ENCODE data around the gene TMTC2.
"Not testable (repeated sequence)": the region's sequence is repeated elsewhere in the genome, so short reads cannot be mapped to it uniquely, and the experiment has no call there.

Gene TMTC2

DNA sequence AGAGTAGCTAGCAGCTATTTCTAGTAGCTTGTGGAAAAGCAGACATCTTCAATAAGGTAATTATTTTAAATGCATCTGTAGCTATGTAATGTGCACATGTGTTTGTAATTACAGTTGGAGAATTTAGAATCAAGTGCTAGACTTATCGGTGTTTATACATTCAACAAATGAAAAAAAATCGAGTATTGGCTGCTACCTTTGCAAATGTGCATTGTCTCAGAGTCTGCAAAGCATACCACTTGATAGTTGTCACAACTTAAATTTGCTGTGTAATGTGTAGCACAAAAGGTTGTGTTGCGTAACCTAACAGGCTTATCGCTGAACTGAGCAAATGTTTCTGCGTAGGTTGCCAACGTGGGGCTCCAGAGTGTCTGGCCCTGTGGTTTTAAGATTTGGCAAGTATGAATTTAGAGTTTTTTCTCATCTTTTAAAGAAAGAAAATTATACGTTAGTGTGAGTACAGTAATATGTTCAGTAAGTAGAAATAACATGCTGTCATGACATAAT lies 44.3 kb downstream of the TMTC2 start:
- DNase-seq = no peak

DNA sequence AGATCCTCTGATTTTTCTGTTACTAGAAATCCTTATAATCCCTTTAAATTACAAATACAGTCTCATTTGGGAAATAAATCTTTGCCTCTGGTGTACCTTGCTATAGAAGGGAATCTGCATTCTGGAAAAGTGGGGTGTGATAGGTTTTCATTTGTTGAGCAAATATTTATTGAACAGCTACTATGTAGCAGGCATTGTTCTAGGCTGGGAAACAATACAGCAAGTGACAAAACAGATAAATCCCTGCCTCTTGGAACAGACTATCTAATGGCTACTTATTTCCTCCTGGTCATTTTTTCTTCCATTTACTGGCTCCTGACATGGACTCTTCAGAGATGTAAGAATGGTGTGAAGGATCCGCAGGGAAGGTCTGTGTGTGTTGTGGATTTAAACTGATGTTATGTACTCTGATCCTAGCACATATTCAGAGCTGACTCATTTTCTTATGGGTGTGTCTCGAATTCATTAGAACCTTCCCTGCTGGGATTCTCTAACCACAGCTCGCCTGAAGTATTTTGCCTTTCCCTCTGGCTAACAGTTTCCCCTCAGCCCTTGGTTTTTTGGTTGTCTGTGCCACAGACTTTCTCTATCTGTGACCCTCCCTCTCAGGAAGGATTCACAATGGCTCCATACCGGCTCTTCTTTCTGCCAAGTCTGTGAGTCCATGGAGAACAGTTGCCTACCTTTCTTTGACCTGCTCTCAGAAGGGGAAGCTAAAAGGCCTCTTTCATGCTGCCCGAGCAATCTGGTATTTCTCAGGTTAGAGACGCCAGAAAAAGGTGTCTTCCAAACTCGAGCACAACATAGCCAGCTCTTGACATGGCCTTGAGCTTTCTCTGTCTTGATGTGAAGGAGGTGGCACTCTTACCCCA lies 53.7 kb downstream of the TMTC2 start:
- no peak for DNase-seq

DNA sequence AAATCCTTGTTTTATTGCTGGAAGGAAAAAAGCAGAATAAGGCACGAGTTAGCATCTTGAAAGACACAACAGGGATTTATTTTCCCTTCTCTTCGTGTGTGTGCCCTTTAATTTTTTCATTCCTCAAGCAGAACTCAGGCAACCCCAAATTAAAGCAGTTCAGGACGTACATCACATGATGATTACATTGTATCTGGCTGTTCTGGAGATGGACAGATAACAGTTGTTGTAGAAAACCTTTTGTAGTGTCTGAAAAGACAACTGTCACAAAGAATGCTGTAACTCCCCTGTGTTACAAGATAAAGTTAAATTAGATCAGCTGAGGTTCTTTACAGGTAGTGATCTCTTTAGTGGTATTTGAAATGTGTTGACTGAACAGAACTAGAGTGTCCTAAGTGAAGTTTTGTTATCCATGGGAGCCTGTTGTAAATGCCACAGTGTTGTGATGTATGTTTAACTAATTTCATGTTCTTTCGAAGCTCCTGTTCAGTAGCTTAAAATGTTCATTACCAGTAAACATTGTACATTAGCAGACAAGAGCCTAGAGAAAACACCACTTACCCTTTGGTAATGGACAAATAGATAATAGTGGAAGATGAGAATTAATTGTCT lies 58.5 kb downstream of the TMTC2 start:
- DNase-seq = no peak

DNA sequence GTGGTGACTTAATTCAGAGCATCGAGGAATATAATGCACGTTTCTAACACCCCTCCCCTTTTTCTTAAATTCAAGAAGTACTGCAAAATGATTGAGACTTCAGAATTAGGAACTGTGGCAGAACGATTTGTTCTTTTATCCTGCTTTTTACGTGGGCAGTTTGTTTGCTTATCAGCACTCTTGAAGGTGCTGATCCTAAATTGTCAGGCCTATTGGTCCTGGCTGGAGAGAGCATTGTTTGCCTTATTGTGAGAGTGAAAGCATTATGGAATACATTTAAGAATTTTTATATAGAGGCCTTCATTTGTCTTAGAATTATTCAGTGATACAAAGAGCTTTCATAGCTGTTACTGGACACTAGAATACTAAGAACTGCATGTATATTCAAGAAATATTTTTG lies 59.1 kb downstream of the TMTC2 start:
- DNase-seq = no peak

DNA sequence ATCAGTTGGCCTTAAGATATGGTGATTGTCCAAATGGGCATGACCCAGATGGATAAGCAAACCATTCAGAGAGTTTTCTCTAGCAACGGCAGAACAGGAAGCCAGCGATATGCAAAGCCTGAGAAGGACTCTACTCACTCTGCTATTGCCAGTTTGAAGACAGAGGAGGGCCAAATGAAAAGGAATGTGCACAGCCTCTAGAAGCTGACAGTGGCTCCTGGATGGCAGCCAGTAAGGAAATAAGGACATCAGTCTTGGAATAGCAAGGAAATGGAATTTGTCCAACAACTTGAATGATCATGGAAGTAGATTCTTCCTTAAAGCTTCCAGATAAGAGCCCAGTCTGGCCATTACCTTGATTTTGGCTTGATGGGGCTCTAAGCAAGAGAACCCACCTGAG lies 60.0 kb downstream of the TMTC2 start:
- DNase-seq = no peak

DNA sequence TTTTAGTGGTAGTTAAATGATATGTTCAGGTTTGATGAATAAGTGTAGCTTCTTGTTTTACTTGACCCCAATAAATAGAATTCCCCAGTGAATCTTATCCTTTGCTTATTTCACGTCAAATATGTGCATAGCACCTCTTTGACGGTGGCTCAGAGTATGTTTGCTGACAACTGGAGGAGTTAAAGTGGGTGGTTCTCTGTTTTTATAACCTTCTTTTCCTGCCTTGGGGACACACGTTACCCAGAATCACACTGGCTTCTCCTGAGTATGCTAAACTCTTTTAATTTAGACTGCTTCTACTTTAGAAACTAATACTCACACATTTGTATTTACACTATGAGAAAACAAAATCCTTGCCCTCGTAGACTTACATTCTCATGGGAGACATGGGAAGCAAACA lies 62.3 kb downstream of the TMTC2 start:
- no peak for DNase-seq

DNA sequence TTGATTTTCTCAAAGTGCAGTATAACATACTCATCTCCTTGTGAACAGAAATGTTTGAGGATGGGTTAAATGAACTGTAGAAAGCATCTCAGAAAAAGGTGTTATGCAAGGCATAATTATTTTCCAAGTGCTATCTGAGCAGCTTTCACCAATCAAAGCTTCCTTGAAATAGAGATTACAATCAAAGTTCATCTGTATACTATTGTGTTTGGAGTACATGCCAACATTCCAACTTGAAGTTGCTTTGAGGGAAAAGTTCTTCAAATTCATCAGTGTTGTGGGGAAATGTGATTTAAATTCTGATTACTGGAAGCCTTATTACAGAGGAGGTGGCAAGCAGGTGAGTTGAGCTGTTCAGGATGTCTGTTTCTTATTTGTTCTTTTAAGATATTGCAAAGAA lies 68.2 kb downstream of the TMTC2 start:
- DNase-seq = no peak

DNA sequence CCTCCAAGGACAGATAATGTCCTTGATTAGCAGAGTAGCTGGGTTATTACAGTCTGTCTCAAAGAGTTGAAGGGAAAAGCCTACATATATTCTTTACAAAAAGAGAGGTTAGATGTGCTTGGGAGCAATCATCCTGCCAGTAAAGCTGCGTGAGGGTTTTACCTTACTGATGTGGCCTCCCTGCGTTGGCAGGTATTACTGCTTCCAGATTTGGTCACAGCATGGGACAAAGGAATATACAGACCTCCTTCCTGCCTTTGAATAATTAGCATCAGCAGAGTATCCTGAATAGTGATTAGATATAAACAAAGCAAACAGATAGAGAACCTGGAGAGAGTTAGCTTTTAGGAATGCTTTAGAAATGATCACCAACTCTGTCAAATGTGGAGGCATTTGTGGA lies 69.6 kb downstream of the TMTC2 start:
- no peak for DNase-seq

DNA sequence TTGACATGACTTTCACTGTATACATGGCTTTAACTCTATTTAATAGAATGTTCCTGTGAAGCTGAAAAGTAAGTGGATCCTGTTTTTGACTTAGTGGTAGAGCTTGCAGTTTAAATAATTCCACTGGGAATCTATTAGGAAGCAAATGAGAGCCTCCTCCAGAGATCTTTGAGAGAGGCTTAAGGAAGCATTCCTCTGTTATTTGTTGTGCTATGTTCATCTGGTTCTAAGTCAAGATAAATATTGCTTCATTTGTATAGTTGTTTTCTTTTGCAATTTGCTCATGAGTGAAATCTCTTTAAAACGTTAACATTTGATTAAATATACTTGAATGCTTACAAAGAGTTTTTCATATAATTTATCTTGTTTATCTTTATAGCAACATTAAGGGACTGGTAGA lies 70.4 kb downstream of the TMTC2 start:
- DNase-seq = no peak

DNA sequence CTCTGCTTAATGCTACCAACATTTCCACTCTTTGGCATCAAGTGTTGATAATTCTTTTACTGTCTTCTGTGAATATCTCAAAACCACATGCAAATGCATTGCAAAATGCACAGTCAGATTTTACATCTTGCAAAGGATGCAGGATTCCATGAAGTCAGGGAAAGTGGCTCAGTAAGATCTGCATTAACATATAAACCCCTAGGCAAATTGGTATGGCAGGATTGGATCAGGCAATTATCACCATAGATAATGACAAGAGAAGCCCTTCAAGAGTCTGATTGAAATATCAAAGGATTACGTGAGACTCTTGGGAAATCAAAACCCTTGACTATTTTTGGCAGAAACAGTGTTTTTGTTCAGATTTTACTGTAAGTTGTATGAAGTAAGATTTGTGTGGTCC lies 71.0 kb downstream of the TMTC2 start:
- no peak for DNase-seq

DNA sequence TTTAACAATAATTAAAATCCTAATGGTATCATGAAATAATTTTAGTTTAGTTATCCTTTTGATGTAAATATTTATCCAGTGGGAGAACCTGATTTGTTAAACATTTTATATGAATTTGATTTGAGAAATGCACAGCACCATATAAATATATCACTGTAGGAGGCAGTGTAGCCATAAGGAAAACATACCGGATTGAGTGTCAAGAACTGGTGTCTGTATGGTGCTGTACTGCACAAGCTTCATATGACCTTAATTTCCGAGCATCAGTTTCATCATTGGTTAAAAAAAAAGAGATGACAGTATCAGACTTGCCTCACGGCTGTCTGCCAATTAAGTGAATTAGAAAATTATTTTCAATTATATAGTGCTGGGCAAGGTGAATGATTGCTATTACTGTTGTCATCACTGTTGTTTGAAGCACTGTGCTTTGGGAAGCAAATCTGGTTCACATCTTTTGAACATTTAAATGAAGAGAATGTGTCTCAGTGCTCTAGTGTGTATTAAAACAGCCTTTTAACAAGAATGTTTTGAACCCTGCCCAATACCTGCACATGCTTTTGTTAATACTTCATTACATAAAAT lies 72.1 kb downstream of the TMTC2 start:
- DNase-seq = no peak

DNA sequence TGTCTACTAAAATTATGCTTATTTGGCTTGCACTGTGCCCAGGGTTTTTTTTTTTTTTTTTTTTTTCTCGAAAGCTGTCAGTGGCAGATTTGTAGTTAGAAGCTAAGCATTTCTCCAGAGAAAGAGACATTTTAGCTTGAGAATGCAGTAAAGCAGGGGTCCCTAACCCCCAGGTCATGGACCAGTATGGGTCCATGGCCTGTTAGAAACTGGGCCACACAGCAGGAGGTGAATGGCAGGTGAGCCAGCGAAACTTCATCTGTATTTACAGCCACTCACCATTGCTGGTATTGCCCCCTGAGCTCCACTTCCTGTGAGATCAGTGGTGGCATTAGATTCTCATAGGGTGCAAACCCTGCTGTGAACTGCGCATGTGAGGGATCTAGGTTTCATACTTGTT lies 73.7 kb downstream of the TMTC2 start:
- DNase-seq = no peak

DNA sequence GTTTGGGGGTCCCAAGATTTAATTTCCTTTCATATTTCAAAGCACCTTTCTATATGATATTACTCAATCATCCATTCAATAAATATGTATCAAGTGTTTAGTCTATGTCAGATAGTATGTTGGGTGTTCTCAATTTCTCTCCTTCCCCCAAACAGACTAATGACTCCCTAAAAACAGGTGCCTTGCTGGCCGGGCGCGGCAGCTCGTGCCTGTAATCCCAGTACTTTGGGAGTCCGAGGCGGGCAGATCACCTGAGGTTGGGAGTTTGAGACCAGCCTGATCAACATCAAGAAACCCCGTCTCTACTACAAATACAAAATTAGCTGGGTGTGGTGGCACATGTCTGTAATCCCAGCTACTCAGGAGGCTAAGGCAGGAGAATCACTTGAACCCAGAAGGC lies 78.5 kb downstream of the TMTC2 start:
- DNase-seq = not testable (repeated sequence)

DNA sequence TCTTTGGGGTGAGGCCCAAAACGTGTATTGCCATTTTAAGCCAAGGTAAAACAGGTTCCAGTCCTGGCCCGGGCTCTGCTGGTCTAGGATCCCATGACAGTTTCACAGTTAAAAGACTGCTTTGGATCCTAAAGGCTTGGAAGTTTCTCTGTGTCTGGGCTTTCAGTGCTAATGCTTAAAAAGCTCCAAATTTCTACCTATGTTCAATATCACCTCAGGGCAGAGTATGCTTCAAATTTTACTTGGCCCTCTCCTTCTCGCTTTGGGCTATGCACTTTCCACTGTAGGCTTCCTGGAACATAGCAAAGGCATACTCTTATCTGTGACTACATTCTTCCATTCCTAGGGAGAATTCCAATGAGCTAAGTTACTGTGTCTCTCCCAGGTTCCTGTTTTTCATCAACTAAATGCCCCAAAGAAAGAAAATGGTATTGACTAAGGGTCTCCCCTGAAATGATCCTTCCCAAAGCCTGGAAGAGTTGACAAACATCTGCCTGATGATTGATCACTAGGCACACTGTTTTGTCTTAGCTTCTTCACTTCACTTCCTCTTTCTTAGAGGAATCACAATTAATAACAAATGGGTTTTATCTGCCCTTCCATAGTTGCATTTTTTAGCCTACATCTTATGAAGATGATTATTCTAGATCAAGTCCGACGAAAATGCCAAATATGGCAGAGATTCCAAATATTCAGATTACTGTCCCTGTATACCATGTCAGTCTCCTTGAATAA lies 79.4 kb downstream of the TMTC2 start:
- no peak for DNase-seq

DNA sequence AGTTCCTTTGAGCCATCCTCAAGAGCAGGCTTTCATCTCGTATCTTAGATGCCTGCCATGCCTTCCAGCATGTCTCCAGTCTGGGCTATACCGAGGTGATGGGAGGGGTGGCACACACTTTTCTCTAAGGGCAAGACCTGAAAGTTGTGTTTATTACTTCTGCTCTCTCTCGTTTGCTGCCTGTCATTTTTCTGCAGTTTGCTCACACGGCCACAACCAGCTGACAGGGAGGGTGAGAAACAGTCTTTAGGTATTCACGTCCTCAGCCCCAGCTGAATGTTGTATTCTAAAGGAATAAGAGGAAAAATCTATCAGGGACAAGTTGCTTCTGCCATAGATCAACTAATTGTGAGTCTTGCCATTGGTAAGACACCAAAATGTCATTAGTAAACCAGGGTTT lies 88.0 kb downstream of the TMTC2 start:
- DNase-seq = no peak

DNA sequence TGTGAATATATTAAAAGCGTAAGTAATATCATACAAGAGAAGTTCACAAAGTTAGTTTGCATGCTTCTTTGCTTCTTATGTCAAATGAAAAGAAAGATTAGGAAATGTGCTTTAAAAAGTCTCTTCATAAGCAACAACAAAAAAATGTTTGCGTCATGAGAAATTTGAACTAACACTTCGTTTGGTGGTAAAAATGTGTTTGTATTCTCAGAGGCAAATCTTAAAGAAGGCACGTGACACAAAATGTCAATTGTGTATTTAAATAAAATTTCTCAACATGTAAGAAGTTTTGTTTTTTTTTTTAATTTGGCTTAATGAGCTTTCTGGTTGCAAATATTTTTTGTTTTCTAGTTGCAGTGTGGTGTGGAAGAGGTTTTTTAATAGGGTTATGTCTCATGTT lies 93.8 kb downstream of the TMTC2 start:
- DNase-seq = no peak

DNA sequence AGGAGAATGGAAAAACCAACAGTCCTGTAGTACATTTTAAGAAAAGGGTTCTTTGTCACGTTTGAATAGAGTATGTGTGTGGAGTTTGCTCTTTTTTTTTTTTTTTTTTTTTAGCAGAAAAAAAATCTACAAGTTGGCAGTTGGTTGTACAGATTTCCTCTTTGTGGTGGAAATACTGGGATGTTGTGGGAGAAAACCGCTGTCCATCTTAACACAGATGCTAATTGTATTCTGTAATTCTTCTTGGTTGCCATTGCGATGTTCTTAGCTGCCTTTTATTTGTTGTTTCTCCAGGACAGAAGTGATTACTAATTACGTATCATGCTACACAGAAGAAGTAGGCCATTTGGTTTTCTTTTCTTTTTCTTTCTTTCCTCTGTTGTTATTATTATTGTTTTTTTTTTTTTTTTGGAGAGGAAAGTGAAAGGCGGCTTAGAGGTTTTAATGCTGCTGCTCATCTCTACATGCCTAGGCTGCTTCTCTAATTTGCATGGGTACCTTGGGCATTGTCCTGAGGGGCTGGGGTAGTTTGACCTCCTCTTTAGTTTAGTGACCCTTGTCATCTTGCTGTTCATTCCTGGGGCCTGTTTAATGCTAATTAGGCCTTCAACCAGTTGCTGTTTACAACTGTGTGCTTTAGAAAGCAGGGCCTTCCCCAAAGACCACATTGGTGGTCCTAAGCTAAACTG lies 94.7 kb downstream of the TMTC2 start:
- no peak for DNase-seq

DNA sequence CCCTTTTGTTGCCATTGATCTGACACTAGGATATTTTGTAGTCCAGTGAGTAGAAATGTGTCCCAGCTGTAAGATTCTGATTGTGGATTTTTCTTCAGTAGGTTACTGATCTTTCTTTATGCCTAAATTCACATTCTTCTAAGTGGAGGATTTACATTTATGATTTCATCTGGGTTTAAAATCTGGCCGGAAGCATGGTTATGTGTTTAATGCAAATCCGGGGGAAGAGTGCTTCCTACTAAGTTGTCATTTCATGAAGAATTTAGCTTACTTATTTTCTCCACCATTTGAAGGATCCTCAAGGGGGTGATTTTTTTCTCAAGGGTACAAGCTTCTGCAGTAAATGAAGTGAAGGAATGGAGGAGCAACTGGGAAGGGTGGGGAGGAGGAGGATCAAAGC lies 96.7 kb downstream of the TMTC2 start:
- DNase-seq = no peak

DNA sequence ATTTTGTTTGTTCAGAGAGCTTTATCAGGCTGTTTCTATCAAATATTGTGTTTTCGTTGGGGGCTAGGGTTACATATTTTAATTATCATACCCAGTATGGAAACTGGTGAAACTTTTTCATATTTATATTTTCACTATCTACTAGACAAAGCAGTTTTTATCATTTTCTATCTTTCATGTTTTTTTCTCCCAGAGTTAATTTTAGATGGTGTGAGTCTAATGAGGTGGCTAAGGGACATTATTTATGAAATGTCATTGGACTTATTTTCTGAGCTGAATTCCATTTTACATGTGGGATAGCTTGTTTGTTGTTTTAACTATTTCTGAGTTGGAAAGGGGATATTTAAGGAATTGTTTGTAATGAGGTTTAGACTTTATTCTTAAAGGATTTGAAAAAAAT lies 100.3 kb downstream of the TMTC2 start:
- DNase-seq = no peak

DNA sequence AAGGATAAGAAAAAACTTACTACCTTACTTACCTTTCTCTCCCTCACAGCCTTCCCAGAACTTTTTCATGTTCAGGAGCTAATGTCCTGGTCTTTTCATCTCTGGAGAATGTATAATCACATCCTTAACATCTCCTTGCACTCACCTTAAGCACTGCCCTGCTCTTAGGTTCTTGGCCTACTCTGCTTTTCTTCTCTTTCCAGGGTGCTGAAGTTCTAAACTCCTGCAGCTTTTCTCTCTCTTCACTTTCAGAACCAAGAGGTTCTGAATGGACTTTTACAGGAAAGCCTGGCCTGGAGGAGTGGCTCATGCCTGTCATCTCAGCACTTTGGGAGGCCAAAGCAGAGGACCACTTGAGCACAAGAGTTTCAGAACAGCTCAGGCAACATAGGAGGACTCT lies 101.9 kb downstream of the TMTC2 start:
- no peak for DNase-seq

DNA sequence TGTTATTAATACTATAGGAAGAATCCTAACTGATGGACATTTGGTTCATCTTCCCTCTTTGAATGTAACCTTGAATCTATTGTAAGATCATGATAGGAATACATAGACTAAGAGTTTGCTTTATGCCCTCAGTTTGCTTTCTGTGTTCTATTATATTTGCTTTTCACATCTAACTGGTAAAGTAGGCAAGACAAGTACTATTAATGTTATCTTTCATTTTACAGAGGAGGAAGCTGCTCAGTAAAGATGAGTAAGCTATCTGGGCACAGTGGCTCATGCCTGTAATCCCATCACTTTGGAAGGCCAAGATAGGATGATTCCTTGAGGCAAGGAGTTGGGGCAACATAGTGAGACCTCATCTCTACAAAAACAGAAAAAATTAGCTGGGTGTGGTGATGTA lies 103.0 kb downstream of the TMTC2 start:
- no peak for DNase-seq

DNA sequence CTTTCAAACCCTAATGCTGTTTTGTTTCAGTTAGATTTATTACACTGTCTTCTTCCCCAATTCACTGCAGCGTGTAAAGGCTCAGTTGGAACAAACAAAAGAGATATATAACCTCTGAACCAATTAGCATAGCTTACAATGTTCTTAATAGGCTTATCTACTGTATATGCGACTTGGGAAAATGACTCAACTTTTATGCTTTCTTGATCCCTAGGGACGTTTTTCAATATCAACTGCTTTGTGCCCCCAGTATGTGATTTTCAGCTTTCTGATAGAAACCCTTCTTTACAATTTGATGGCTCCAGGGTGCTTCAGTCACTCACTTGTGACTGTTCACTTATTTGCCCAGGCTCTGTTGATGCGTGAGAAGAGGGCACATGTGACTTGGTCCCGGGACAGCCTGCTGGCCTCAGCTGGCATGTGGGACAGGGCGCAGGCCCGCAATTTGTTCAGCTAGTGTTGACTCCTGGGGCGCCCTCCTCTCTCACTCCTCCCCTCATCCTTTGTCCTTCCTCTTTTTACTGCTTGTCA lies 107.1 kb downstream of the TMTC2 start:
- no peak for DNase-seq

DNA sequence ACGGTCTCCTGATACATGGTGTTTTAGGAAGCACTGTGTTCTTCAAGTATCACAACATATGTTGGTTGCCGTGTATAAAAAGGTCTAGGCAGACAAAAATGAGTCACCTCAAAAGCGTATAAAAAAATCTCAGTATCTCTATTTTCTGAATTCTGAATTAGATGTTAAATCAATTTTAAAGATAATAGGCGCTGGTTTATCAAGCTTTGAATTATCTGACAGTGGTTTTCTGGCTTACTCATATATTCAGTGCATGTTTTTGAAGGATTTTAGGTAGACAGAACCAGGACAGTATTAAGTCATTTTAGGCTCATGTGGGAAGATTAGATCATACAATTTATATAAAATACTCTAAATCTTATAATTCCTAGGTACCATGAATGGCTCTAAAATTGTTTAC lies 110.8 kb downstream of the TMTC2 start:
- DNase-seq = no peak

Measured in KG1 (cell line).